ENCODE results near the gene BRD1. TPM values are rescaled to one million over a fixed set of nuclear protein-coding genes. Genes with fewer than 3 reads are reported as not detected.
A peak's percentile ranks its signal among the peaks of the same experiment; 100 is the strongest.

Gene BRD1
- total RNA-seq, 1 donor from 2014 or later: 37.4 TPM

GRCh38 chr22:49847751-49848689, 20.3 kb upstream of the BRD1 start:
- H3K36me3 ChIP-seq: no peaks in the 10 kb centered on the region
- no peaks in the 10 kb centered on the region for H3K9me3 ChIP-seq
- TF ChIP-seq CTCF (IDR thresholded peaks at IDR 0.05): no peak
- ATAC-seq (peak; percentile 42 to 47), DNase-seq (peak; percentile 77)
- H3K27ac ChIP-seq: peak overlapping the region; percentile 62
- intact Hi-C loops (cut with DNase I): no loop called here
- H3K4me3 ChIP-seq: peak overlapping the region; percentile 59
- peaks cover 35% of the 10 kb centered on the region for H3K27me3 ChIP-seq (ENCODE audit: low read depth)
- peaks cover 27% of the 10 kb centered on the region for H3K4me1 ChIP-seq

- TF ChIP-seq CTCF (IDR thresholded peaks at IDR 0.05): no peak
- intact Hi-C loops (cut with DNase I): no loop called here
- no peak for DNase-seq
These were observed 18.2 kb upstream of the BRD1 start for GRCh38 chr22:49845666-49846459.

GRCh38 chr22:49845241-49845640, 17.6 kb upstream of the BRD1 start:
- intact Hi-C loops (cut with DNase I): no loop called here
- Histone ChIP-seq H3K4me3 (no peak overlapping the region), H3K9me3 (no peaks in the 10 kb centered on the region), H3K36me3 (no peaks in the 10 kb centered on the region), H3K27me3 (ENCODE audit: low read depth) (peaks cover 29% of the 10 kb centered on the region), H3K27ac (no peak overlapping the region), H3K4me1 (peaks cover 21% of the 10 kb centered on the region)
- DNase-seq: no peak
- no peak for TF ChIP-seq CTCF (IDR thresholded peaks at IDR 0.05)
- ATAC-seq: no peak

More at GRCh38 chr22:49845666-49846459, 18.2 kb upstream of the BRD1 start:
- no peak for ATAC-seq
- no peaks in the 10 kb centered on the region for H3K36me3 ChIP-seq
- H3K27ac ChIP-seq: no peak overlapping the region
- H3K4me1 ChIP-seq: peaks cover 21% of the 10 kb centered on the region
- H3K4me3 ChIP-seq: no peak overlapping the region
- peaks cover 35% of the 10 kb centered on the region for H3K27me3 ChIP-seq (ENCODE audit: low read depth)
- H3K9me3 ChIP-seq: no peaks in the 10 kb centered on the region

- Histone ChIP-seq H3K4me1 (no peaks in the 10 kb centered on the region), H3K27ac (peak overlapping the region; percentile 31), H3K27me3 (ENCODE audit: low read depth) (no peaks in the 10 kb centered on the region), H3K9me3 (no peaks in the 10 kb centered on the region), H3K4me3 (peak overlapping the region; percentile 11), H3K36me3 (no peaks in the 10 kb centered on the region)
- intact Hi-C loops (cut with DNase I): no loop called here
- ATAC-seq (peak; percentile 71 to 75), DNase-seq (peak; percentile 45)
- no peak for TF ChIP-seq CTCF (IDR thresholded peaks at IDR 0.05)
These were observed 11.4 kb upstream of the BRD1 start for GRCh38 chr22:49838771-49839717.

Data from lower lobe of right lung (tissue), 2 donors.